PC-9 (cell line): Measurements from ENCODE around the gene ZNF785.

Experiments
- CTCF ChIP-seq: fragments of 200-600 bp; sonication (generic); conservative IDR thresholded peaks from 2 replicates; pipeline ENCODE4 v1.6.1; 2017; ENCODE audit warnings: mixed run types, antibody characterized with exemption, mild to moderate bottlenecking, moderate library complexity
- EZH2 ChIP-seq: fragments of 200-600 bp; sonication (generic); IDR thresholded peaks from 2 replicates; pipeline ENCODE4 v1.8.0; 2017; ENCODE audit warnings: antibody characterized with exemption, low read depth

- TF ChIP-seq CTCF (no peak), EZH2 (no peak)
Observed at GRCh38 chr16:30601966-30602365, 16.5 kb upstream of the ZNF785 start.
